ENCODE results near the gene SUSD6.

SUSD6 gene

DNA sequence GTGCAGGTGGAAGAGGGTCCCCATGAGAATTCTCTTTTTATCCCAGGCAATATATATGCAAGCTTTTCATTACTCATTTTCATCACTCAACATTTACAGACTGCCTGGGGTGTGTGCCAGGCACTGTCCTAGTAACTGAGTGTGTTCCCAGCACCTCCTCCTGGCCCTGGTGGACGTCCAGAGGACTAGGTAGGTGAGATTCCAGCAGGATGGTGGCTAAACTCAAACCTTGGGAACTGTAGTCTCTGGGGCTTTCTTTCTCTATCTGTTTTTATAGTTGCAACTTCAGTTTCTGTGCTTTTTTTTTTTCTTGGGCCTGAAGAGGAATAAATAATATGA lies 63.8 kb downstream of the SUSD6 start:
- FAIRE-seq: no peak

DNA sequence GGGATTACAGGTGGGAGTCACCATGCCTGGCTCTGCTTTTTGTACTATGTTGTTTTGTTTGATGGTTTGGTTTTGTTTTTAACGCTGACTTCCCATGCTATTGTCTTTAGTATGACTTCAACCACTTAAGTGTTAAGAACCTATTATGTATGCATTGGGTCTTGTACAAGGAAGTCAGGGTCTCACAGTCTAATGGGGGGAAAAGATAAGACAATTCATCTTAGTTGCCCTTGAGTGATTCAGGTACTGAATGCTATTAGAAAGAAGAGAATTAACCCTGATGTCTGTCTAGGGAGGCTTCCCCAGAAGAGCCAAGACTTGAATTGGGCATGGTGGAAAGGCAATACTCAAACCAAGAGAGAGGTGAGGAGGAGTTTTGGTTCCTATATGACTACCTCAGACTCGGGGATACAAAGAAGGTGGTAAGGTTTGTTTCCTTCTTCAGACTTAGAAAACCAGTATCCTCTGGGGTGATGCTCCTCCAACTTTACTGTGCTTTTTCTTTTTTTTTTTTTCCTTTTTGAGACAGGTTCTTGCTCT lies 64.6 kb downstream of the SUSD6 start:
- FAIRE-seq: no peak

- no peak for FAIRE-seq
Observed at GRCh38 chr14:69676723-69677122, 65.3 kb downstream of the SUSD6 start.

GRCh38 chr14:69680297-69680696 lies 68.9 kb downstream of the SUSD6 start:
- no peak for FAIRE-seq

DNA sequence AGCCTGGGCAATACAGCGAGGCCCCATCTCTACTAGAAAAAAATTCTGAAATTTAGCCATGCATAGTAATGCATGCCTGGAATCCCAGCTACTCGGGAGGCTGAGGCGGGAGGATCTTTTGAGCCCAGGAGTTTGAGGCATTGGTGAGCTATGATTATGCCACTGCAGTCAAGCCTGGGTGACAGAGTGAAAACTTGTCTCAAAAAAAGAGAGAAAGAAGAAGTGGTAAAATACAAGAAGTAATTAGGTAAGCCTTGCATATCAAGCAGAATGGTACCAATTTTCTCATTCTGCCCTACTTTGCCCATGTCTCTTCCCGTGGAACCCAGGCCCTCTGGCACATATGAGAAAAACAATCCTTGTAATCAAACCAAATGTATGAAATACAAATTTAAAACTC lies 70.7 kb downstream of the SUSD6 start:
- FAIRE-seq: no peak

GRCh38 chr14:69682621-69683263 lies 71.3 kb downstream of the SUSD6 start:
- no peak for FAIRE-seq

DNA sequence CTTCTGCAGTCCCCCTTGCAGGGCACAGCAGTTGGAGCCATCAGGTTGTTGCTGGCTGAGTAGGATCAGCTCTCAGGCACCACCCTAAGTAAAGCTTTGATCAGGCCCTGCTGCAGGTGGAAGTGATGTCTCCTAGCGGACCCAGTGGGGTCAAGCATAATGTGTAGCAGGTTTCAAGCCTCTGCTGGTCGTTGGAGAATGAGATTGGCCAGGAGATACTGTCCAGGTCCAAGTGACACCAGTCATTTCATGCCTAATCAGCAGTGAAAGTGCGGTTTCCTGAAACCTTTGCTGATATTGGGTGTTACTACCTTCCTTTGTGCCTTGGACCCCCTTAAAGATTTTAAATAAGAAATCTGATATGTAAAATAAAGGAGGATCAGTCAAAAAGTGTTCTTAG lies 72.6 kb downstream of the SUSD6 start:
- FAIRE-seq: no peak

DNA sequence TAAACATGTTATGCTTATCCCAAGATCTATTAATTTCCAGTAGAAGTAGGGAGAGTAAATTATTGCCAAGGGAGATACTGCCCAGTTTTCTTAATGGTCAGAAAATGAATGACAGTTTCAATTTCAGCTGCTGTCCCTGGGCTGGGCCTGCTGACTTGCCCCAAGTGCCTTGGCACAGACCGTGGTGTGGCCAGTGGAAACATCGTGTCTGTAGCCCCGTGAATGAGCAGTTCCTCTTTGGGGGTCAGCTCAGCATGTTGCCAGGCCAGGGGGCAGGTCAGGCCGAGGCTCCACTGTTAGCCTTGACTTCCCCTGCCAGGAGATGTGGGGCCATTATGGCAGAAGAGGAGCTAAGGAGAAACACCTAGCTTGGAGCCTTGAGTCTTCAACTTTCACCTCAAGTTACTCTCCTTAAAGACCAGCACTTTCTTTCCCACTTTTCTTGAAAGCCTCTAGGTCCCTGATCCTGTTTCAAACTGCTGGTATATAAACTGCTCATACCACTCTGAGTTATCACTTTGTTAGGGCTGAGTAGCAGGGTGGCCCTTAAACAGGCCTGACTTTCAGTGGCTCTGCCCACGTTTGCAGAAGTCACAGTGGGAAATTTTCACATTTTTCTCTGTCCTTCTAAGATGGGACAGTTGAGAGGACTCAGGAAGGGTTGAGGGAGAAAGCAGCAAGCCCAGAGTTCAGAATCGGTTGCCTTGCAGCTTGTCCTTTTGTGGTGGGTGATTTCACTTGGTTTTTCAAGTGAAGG lies 73.2 kb downstream of the SUSD6 start:
- FAIRE-seq: no peak

- no peak for FAIRE-seq
Observed at GRCh38 chr14:69685218-69685616, 73.8 kb downstream of the SUSD6 start.

DNA sequence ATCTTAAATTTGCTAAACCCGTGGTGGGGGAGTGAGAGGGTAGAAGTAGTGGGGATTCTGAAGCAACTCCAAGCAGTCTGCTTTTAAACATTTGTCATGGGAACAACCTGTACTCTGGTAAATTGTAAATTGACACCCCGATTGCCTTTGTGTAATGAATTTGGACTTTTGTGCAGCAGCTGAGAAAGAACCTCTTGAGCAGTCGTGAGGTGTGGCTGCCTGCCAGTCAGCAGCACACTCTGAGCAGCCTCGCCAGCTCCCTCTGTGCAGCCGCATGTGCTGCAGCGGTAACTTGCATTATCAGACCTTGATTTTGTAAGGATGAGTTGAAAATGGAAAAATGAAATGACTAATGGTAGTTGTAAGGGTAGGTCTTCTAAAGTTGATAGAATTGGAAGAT lies 74.3 kb downstream of the SUSD6 start:
- no peak for FAIRE-seq

DNA sequence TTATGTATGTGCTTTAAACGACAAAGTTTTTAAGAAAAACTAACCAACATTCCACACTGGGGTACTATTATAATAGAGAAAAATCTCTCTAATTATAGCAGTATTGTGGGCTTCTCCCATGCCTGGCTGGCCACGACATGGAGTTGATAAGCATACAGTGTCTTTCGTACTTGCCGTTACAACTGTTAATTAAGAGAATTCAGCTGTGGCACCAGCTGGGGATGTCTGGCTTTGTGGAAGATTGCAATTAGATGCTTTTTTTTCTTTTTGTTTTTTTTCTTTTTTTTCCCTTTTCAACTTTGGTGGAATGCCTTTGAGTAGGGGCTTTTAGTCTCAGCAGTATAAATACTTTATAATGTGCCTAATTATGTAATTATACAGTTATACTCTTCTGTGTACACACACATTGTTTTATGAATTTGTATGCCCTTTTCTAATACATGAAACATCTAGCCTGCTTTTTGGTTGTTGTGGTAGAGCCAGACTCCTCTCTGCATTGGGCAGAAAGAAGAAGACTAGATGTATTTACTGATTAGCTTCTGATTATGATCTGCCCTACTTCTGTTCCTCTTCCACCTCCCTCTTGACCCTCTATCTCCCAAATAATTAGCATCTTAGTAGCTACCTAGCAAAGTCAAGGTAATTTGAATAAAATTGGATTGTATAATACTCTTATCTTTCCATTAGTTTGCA lies 76.4 kb downstream of the SUSD6 start:
- no peak for FAIRE-seq

DNA sequence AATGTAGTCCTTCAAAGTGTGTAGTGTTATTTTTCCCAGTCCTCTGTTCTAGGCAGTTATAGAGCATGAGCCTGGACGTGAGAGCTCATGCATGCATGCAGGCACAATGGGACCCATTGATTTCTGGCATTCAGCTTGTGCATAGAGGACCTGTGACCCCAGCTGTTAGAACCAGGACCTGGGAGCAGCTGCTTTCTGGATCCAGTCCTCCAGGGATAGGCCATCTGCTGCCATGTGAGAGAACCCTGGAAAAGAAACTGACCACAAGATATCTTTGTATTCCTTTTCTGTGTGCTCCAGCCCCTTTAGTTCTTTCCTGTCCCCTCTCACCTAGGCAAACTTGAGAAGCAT lies 76.9 kb downstream of the SUSD6 start:
- FAIRE-seq: no peak

- FAIRE-seq: no peak
Observed at GRCh38 chr14:69690042-69690441, 78.6 kb downstream of the SUSD6 start.

DNA sequence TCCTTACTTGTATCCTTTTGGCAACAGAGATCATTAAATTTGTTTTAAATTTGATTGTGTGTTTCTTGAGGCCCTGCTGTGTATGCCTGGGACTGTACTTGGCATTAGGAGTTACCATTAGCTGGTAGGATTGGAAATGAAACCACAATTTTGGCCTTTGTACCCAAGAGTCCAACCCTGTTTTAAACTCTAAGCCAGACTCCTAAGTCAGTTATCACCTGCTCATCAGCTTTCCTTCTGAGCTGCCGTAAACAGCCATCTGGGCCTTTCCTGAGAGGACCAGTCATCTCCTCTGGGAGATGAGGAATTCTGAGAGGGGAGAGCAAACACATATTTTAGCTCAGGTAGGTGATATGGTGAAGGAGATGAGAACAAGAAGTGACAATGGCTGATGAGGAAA lies 81.2 kb downstream of the SUSD6 start:
- FAIRE-seq: no peak

- FAIRE-seq: no peak
Observed at GRCh38 chr14:69693145-69693544, 81.7 kb downstream of the SUSD6 start.

DNA sequence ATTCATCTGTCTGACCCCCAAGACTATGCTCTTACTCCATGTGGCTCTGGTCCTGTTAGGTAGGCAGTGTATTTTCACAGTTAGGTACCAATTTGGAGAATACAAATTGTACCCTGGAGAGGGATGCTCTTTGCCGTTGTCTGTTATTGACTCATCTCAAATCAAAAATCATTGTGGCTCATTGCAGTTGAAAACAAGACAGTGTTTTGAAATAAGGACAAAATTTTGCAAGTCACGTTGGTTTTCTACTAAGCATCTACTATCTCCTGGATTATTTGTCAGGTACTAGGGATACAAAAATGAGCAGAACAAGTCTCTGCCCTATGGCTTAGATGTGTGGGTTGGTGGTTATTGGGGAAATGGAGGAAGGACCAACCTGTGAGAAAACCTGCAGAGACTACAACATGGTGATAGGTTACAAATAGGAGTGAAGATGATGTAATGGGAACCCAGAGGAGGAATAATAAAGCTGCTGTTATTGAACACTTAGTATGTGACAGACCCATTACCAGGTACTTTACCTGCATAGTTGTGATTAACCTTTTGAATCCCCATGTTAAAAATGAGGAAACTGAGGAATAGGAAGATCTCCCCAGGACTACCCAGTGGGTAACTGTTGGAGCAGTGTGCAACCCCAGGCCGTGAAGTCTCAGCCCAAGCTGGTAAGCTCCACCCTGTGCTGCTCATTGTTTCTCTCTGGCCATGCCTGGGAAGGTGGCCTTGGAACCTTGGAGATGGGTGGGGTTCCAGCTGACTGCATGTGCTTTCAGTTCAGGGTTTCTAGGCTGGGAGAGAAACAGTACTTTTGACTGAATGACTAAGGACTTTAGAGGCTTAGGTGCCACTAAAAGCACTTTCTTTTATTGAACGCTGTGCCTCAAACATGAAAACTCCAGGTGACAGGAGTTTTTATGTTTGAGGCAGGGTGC lies 82.7 kb downstream of the SUSD6 start:
- no peak for FAIRE-seq

- FAIRE-seq: no peak
Observed at GRCh38 chr14:69694730-69695281, 83.4 kb downstream of the SUSD6 start.

DNA sequence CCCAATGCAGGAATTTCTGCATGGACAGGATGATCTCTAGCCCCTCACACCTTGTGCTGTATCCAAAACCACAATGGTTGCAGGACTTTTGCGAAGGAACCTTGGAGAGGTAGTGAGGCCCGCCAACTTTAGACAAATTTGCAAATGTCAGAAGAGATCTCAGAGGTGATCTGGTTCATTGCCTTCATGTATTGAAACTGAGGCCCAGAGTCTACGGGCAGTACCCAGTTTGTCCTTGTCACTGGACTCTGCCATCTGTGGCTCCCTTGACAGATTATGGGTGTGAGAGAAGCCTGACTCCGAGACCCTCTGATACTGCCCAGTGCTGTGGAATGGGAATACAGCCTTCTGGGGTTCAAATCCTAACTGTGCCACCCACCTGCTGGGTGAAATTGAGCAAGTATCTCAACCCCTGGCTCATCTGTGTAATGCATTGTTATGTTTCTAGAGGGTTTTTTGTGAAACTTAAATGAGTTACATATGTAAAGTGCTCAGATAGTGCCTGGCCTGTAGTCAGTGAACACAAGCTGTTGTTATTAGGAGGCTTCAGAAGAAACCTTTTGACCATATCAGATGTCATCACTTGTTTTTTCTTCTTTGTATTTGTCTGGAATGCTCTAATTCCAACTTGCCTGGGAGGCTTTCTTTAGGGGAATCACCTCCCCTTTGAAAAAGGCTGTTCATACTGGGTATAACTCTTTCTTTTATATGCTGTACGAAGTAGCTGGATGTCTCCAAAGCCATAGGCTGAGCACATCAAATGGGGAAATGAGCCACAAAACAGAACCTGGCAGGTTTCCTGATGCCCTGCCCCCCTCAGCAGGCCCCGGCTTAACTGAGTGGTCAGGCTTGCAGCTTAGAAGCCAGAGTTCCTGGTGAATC lies 84.2 kb downstream of the SUSD6 start:
- FAIRE-seq: no peak

GRCh38 chr14:69696204-69696527 lies 84.8 kb downstream of the SUSD6 start:
- no peak for FAIRE-seq

GRCh38 chr14:69696633-69697557 lies 85.5 kb downstream of the SUSD6 start:
- no peak for FAIRE-seq

DNA sequence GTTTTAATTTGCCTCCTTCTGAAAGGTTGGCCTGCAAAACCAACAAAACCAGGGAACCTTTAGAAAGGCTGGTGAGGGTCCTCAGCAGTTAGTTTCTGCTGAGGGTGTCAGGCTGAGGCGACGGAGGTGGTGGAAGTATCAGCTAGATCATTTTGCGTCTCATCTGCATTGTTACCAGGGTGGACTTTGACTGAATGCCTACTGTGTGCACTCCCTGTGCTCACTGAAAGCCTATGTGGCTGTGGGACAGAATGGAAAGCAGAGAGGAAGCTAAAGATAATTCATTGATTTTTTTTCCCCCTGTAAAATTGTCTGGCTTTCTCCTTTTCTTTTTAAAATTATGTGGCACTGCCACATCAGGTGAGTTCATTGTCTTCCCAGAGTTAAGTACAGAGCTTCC lies 87.2 kb downstream of the SUSD6 start:
- FAIRE-seq: no peak

Measured in TTC549 (cell line).